ENCODE data around the gene TGM2. TPM values are rescaled to one million over a fixed set of nuclear protein-coding genes. Genes with fewer than 3 reads are reported as not detected.

Gene TGM2
- polyA plus RNA-seq (ENCODE audit: insufficient read length in 3 of 3) = 10 to 100 TPM; 39.1 to 45.5 (median 42.3) TPM
- long read RNA-seq, donor 1, full-length matches to known transcripts = 4 of 10 reads
- long read RNA-seq, donor 1, partial matches to known transcripts = 0 of 10 reads
- long read RNA-seq, donor 1, other reads (novel, unspliced or antisense) = 6 of 10 reads
- long read RNA-seq, donor 2, full-length matches to known transcripts = 3 of 43 reads
- long read RNA-seq, donor 2, partial matches to known transcripts = 40 of 43 reads
- long read RNA-seq, donor 2, other reads (novel, unspliced or antisense) = 0 of 43 reads
- long read RNA-seq, donor 3, full-length matches to known transcripts = 7 of 14 reads
- long read RNA-seq, donor 3, partial matches to known transcripts = 7 of 14 reads
- long read RNA-seq, donor 3, other reads (novel, unspliced or antisense) = 0 of 14 reads
- long read RNA-seq, donor 4, full-length matches to known transcripts = 6 of 12 reads
- long read RNA-seq, donor 4, partial matches to known transcripts = 6 of 12 reads
- long read RNA-seq, donor 4, other reads (novel, unspliced or antisense) = 0 of 12 reads
- long read RNA-seq, donor 5, full-length matches to known transcripts = 3 of 3 reads
- long read RNA-seq, donor 5, partial matches to known transcripts = 0 of 3 reads
- long read RNA-seq, donor 5, other reads (novel, unspliced or antisense) = 0 of 3 reads
- long read RNA-seq, donor 6, full-length matches to known transcripts = 6 of 13 reads
- long read RNA-seq, donor 6, partial matches to known transcripts = 7 of 13 reads
- long read RNA-seq, donor 6, other reads (novel, unspliced or antisense) = 0 of 13 reads
- long read RNA-seq, donor 7, full-length matches to known transcripts = 12 of 21 reads
- long read RNA-seq, donor 7, partial matches to known transcripts = 9 of 21 reads
- long read RNA-seq, donor 7, other reads (novel, unspliced or antisense) = 0 of 21 reads
- long read RNA-seq, donor 8 = 0 reads
- long read RNA-seq, donor 9, full-length matches to known transcripts = 11 of 16 reads
- long read RNA-seq, donor 9, partial matches to known transcripts = 0 of 16 reads
- long read RNA-seq, donor 9, other reads (novel, unspliced or antisense) = 5 of 16 reads
- long read RNA-seq, donor 10, full-length matches to known transcripts = 7 of 40 reads
- long read RNA-seq, donor 10, partial matches to known transcripts = 33 of 40 reads
- long read RNA-seq, donor 10, other reads (novel, unspliced or antisense) = 0 of 40 reads
- long read RNA-seq, donor 11, full-length matches to known transcripts = 4 of 16 reads
- long read RNA-seq, donor 11, partial matches to known transcripts = 12 of 16 reads
- long read RNA-seq, donor 11, other reads (novel, unspliced or antisense) = 0 of 16 reads
- long read RNA-seq, donor 12, full-length matches to known transcripts = 8 of 8 reads
- long read RNA-seq, donor 12, partial matches to known transcripts = 0 of 8 reads
- long read RNA-seq, donor 12, other reads (novel, unspliced or antisense) = 0 of 8 reads
- long read RNA-seq, donor 13, full-length matches to known transcripts = 7 of 7 reads
- long read RNA-seq, donor 13, partial matches to known transcripts = 0 of 7 reads
- long read RNA-seq, donor 13, other reads (novel, unspliced or antisense) = 0 of 7 reads
- long read RNA-seq, donor 14, full-length matches to known transcripts = 13 of 39 reads
- long read RNA-seq, donor 14, partial matches to known transcripts = 26 of 39 reads
- long read RNA-seq, donor 14, other reads (novel, unspliced or antisense) = 0 of 39 reads
- long read RNA-seq, donor 15, full-length matches to known transcripts = 8 of 87 reads
- long read RNA-seq, donor 15, partial matches to known transcripts = 79 of 87 reads
- long read RNA-seq, donor 15, other reads (novel, unspliced or antisense) = 0 of 87 reads
- long read RNA-seq, donor 16, full-length matches to known transcripts = 11 of 16 reads
- long read RNA-seq, donor 16, partial matches to known transcripts = 5 of 16 reads
- long read RNA-seq, donor 16, other reads (novel, unspliced or antisense) = 0 of 16 reads

DNA sequence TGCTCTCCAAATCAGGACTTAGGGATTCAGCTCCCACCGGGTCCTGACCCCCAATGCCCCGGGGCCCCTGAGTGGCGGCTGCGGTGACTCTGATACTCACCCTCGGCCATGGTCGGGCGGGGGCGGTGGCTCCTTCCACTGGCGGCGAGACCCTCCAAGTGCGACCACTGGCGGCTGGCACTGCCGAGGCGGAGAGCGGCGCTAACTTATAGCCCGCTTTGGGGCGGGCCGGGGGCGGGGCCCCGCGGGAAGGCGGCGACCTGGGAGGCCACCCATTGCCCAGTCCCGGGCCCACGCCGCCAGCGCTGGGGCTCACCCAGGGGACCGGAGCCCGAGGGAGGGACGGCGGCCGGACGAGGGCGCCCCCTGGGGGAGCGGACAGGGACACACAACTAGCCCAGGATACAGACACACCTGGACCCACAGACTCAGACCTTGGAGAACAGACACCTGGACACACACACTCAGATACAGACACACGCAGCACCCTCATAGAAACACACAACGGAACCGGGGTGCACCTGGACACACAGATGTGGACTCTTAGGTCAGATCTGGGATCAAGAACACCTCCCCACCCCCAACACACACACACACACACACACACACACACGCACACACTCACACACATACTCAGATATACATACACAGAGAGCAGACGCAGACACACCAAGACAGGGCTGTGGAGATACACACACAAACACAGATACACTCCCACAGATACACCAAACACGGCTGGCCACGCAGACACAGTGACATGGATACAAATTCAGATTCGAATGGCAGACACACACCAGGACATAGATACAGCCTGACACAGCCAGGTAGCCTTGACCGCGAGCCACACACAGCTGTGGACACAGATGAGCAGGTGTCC lies at the start of gene TGM2:
Gene TGM2 (minus strand): TSS at position 182 of the 877 bp plus-strand sequence. CDS start 72 bp downstream, at position 110.
- DNase-seq = peak; percentile 61

DNA sequence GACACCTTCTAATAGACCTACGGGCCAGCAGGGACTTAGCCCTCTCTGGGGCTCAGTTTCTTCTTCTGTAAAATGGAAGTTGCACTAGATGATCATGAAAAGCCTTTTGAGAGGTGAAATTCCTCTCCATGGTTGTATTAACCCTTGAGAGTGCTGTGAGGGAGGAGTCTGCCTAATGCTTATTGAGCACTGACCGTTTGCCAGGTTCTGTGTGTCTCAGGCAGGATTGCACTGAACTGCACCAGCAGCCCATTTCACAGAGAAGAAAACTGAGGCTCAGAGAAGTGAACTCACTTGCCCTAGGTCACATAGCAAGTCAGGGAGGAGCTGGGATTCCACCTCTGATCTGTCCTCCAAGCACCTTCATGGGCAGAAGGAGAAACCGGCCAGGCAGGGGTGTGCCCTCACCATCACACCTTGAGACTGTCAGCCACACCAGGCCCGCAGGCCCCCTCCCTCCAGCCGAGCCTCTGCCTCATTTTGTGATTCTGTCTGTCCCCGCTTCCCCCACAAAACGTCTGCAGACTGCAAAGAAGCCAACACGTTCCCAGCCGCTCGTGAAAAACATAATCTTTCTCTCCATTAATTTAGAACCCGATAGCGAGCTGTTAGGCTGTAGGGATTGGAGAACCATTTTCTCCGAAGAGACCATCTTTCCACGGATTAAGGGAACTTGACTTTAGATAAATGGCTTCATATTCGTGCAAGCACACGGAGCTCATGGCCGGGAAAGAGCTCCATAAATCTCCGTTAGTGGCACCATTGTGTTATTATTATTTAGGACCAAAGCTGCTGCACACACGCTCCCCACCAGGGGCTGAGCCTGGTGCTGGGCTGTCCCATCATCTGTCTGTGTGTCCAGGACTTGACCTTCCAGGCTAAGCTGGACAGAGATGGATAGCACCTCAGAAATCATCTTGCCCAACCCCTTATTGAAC lies 49.5 kb upstream of the TGM2 start:
- DNase-seq = no peak

DNA sequence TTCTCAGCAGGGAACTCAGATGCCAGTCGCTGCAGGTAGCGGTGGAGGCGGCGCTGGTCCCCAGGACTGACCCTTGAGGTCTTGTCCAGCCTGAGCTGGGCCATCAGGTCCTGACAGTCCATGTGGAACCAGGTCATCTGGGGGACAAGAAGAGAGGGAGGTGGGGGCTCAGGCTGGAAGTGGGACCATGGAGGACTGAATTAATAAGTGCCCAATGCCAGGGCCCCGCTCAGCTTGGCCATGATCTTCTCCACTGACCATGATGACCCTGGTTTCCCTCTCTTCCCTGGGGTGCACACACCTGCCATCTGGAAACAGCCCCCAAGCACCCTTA lies 48.5 kb upstream of the TGM2 start:
- no peak for DNase-seq

DNA sequence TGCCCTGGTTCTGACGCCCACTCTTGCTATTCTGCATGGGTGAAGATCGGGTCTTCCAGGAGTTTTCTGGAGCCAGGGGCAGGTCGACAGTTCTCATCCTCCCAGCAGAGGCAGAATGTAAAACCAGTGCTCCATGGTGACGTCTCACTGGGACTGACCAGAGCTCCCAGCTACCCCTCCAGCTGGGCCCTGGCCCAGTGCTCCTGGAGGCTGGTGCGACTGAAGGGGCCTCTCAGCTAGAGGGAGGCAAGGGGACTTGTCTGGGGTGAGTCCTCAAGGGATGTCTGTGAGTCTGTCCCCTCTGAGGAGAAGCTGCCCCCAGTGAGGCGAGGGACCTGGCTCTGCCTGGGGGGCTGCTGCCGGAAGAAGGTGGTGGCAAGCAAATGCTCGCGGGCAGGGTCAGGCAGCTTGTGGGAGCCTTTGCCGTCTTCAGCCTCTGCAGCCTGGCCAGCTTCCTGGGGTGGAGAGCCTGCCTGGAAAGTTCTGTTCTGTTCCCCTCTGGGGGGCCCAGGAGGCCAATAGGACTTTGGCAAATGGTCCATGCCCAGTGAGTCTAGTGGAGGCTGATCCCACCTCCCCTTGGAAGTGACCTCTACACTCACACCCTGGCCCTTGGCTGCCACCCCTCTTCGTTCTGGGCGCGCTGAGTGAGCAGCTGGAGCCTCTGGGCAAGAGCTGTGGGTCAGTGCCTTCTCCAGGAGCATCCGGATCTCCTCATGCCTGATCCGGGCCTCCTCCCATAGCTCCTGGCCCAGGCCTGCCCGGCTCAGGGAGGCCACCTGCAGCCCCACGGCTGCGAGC lies 47.9 kb upstream of the TGM2 start:
- no peak for DNase-seq

DNA sequence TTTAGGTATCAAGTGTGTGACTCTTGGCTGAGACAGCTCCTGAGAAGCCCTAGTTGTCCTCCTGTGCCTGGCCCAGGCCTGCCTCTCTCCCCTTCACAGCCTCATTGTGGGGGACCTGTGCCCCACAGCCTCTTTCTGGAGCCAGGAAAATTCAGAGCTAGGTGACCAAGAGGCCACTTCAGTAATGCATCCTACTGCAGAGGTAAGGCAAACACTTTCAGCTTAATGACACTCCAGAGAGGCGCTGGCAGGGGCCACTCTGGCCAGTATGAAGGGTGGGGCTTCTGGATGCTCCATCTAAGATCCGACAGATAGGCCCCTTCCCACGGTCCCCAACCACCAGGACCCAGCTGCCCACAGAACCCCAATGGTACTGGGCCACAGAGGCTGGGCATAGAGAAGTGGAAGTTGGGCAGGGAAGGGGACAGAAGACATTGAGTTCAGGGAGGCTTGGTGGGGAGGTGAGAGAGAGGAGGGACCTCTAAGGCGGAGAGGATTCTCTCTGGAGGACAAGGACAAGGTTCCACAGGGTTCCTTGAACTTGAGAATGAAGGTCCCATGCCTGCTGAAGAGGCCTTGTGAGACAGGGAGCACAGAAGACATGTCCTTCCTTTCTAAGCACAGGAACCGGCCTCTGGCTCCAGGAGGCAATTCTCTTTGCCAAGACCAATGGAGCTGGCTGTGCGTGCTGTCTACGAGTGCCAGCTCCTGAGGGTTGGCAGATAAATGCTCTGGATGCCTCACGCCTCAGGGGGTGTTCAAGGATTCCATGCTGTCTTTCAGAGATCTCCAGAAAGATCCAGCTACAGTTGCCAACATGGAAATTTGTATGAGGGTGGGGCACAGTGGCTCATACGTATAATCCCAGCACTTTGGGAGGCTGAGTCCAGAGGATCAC lies 46.4 kb upstream of the TGM2 start:
- no peak for DNase-seq

DNA sequence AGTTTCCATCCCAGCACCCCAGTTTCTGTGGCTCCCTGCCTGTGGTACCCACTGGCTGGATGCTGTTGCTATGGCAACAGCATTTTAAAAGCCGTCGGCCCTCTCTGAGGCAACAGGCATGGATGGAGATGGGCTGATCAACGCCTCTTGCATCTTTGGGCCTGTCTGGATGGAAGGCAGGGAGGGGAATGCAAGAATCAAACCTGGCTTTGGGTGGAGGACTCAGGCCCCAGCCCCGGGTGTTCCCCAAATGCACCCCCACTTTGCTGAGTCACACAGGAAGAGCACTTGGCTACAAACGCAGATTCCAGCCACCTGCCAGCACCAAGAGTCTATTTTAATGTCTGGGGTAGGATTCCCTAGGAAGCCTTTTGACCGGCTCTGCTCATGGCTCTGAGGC lies 45.7 kb upstream of the TGM2 start:
- DNase-seq = no peak

DNA sequence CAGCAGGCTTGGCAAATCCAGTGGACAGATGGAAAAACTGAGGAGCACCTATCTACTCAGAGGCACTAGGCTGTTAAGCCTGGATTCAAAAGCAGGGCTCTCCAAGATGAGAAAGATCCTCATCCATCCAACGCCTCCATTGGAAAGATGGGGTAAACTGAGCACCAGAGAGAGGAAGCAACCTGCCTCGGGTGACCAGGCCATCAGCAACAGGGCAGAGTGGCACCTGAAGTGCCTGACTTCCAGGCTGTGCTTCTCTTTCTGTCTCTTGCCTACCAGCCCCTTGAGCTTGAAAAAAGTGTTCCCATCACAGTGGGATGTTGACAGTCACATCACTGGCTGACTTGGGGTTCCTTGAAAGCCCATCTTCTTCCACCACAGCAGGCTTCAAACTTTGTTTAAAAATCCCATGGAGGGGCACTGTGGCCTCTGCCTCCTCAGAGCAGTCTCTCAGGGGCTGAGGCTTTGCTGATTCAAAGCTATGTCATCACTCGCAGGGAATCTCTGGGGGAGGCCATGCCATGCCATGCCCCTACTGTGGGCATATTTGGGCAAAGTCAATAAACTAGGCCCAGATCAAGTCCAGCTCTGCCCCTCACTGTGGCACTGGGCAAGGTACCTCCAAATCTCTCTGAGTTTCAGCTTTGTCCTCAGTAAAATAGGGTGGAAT lies 44.8 kb upstream of the TGM2 start:
- no peak for DNase-seq

DNA sequence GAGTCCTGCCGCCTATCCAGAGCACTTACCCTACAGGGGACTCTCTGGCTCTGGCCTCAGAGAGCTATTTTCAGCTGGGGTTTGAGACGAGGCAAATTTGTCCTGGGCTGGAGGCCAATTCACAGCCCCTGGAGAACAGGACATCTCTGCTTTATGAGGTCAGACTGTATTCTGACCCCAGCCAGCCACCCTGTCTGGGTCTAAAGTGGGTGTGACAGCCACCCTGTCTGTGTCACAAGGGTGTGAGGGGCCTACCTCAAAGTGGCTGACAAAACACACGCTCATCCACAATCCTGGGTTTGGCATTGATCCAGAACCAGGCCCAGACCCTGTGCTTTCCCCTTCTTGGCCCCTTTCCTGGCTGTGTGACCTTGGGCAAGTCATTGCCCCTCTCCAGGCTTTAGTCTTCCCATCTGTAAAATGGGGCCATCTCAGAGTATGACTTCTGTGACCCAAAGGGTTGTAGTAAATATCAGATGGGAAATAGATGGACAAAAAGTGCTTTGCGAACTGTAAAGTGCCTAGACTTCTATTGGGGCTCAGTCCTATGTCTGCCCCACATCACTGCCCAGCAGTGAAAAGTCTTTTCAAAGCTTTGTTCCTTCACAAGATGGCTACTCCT lies 44.1 kb upstream of the TGM2 start:
- no peak for DNase-seq

DNA sequence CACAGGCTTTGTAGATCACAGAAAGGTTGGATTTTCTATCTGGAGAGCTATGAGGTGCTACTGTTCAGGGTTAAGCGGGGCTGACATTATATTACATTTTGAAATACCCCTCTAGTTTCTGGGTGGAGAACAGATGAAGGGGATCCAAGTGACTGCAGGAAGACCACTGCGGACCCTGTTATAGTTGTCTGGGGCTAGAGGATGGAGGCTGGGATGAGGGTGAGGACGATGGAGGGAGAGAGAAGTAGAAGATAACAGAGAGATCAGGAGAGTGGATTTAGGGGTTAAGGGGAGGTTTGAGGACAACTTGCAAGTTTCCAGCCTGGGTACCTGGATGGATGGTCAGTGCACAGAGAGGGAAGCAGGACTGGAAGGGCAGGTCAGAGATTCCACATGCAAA lies 43.5 kb upstream of the TGM2 start:
- DNase-seq = no peak

DNA sequence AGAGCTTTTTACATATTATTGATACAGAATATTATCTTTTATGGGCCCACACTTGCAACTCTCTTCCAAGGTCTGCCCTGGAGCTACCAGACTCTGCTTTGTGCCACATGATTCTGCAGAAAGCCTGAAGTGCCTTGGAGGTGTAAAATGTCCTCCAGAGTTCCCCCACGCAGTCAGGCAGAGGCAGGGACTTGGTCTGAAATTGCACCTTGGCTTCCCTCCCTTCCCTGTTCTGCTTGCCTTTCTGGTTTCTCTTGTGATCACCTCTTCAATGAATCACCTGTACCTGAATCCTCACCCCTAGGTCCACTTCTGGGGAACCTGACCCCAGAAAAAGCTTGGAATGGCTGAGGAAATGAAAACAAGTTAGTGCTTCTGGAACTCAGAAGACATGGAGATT lies 43.0 kb upstream of the TGM2 start:
- no peak for DNase-seq

DNA sequence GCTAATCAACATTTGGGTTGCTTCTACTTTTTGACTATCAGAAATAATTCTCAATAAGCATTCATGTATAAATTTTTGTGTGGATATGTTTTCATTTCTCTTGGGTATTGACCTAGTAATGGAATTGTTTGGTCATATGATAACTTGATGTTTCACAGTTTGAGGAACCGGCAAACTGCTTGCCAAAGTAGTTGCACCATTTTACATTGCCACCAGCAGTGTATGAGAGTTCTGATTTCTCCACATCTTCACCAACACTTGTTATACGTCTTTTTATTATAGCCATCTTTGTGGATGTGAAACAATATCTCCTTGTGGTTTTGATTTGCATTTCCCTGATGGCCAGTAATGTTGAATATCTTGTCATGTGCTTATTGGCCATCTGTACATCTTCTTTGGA lies 42.6 kb upstream of the TGM2 start:
- DNase-seq = no peak

DNA sequence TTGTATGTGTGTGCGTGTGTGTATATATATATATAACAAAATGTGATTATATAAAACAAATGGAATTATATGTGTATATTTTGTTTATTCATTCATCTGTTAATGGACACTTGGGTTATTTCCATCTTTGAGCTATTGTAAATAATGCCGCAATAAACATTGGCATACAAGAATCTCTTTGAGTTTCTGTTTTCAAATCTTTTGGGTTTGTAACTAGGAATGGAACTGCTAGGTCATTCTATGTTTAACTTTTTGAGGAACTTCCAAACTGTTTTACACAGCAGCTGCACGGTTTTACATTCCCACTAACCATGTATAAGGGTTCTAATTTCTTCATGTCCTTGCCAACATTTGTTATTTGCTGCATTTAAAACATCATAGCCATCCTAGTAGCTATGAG lies 39.9 kb upstream of the TGM2 start:
- no peak for DNase-seq

DNA sequence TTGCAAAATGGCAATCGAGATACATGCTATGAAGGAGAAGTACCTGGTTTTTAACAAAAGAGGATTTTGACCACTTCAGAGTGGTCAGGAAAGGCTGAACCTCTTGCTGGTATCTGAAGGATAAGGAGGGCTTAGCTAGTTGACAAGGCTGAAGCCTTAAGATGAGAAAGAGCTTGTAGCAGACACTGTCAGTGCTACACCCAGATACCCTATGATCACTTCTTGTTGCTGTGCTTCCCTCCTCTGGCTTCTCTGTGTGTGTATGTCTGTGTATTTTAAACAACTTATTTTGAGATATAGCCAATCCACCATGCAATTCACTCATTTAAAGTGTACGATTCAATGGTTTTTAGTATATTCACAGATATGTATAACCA lies 38.9 kb upstream of the TGM2 start:
- no peak for DNase-seq

DNA sequence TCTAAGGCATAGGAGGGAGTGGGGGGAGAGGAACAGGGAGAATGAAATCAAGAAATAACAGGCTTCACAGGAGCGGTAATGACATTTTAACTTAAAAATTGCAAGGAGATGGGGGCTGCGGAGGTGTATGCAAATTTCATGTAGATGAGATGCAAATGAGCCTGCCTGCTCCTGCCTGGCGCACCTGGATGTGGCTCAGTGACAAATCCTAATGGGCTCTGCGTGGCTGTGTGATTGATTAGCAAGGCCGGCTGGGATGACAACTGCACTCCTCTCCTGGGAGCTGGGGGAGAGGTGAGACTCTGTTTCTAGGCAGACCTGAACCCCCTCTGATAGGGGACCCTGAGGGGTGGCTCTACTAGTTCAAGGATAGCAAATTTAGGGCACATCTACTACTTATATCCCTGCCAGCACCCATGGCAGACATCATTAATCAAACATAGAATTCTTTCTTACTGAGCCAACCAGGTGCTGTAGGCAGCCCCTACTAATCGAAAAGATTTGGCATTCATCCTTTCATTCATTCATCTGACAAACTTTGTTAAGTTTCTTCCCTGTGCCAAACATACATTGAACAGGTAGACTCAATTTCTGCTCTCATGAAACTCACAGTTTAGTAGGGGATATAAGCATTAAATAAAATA lies 38.4 kb upstream of the TGM2 start:
- DNase-seq = no peak

DNA sequence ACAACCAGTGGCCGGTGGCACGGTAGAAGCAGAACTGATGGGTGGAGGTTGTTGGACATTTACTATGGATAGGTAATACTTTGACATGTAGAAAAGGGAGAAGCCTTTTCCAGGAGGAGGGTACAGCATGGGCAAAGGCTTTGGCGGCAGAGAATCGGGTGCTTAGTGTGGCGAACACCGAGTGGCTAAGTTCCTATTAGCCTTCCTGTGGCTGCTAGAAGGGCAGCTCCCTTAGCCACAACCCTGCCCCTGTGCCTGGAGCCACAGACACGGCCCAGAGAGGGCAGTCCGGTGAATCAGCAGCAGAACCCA lies 37.9 kb upstream of the TGM2 start:
- DNase-seq = no peak
